Skeletal muscle cell (primary cell): ENCODE data around the gene PLEKHA6.

Source experiments
- DNase-seq: peaks from one replicate; pipeline ENCODE4 v3.0.0-alpha.2; 2010; ENCODE audit warnings: low read depth
- H3K4me3 ChIP-seq: 2 replicates; pipeline ENCODE4 v1.5.1; 2011; ENCODE audit warnings: low read depth, mild to moderate bottlenecking, control low read depth, low read length, moderate library complexity

Gene PLEKHA6, protein sequence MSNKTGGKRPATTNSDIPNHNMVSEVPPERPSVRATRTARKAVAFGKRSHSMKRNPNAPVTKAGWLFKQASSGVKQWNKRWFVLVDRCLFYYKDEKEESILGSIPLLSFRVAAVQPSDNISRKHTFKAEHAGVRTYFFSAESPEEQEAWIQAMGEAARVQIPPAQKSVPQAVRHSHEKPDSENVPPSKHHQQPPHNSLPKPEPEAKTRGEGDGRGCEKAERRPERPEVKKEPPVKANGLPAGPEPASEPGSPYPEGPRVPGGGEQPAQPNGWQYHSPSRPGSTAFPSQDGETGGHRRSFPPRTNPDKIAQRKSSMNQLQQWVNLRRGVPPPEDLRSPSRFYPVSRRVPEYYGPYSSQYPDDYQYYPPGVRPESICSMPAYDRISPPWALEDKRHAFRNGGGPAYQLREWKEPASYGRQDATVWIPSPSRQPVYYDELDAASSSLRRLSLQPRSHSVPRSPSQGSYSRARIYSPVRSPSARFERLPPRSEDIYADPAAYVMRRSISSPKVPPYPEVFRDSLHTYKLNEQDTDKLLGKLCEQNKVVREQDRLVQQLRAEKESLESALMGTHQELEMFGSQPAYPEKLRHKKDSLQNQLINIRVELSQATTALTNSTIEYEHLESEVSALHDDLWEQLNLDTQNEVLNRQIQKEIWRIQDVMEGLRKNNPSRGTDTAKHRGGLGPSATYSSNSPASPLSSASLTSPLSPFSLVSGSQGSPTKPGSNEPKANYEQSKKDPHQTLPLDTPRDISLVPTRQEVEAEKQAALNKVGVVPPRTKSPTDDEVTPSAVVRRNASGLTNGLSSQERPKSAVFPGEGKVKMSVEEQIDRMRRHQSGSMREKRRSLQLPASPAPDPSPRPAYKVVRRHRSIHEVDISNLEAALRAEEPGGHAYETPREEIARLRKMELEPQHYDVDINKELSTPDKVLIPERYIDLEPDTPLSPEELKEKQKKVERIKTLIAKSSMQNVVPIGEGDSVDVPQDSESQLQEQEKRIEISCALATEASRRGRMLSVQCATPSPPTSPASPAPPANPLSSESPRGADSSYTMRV

GRCh38 chr1:204359474-204360255 lies at the start of gene PLEKHA6:
TSS of gene PLEKHA6 (minus strand) at chr1:204359929. CDS start at chr1:204273727, 86,202 bp downstream.
- no peak for DNase-seq
- H3K4me3 ChIP-seq: peak within 1 kb of the TSS; percentile 18

- no peak for DNase-seq
These were observed 49.4 kb upstream of the PLEKHA6 start for GRCh38 chr1:204409123-204409522.

DNA sequence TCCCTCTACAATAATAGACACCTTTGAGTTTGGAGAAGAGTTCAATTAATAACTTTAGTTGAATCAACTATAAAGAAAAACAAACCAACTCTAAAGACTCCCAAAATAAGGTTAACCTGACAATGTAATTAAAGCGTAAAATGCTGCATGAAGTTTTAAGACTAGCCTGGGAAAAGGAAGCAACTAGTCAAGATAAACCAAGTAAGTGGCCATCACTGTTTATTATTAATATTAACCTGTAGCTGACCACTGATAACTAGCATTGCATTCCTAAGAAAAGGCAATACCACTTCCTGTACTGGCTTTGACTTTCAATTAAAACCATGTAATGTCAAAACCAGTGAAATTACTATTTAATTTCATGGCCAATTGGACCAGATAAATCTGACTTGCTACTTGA lies 48.9 kb upstream of the PLEKHA6 start:
- no peak for DNase-seq
- peak overlapping the region; percentile 82 for H3K4me3 ChIP-seq

More at GRCh38 chr1:204409123-204409522, 49.4 kb upstream of the PLEKHA6 start:
- H3K4me3 ChIP-seq: peak overlapping the region; percentile 82

GRCh38 chr1:204408074-204408507 lies 48.4 kb upstream of the PLEKHA6 start:
- peak overlapping the region; percentile 82 for H3K4me3 ChIP-seq

GRCh38 chr1:204407295-204407971 lies 47.7 kb upstream of the PLEKHA6 start:
- H3K4me3 ChIP-seq: peak overlapping the region; percentile 82
- no peak for DNase-seq

More at GRCh38 chr1:204408074-204408507, 48.4 kb upstream of the PLEKHA6 start:
- no peak for DNase-seq

DNA sequence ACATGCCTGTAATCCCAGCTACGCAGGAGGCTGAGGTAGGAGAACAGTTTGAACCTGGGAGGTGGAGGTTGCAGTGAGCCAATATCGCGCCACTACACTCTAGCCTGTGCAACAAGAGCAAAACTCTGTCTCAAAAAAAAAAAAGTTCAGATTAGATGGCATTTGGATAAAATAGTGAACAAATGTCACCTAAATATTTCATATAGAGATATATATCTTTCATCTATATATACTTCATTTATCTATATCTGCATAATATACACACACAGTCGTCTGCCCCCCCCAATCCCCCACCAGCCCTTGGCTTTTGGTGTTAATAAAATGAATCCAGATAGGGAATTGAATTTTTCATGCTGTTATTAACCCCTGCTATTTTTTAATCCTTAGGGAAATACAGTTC lies 46.9 kb upstream of the PLEKHA6 start:
- DNase-seq: no peak
- peak overlapping the region; percentile 82 for H3K4me3 ChIP-seq

DNA sequence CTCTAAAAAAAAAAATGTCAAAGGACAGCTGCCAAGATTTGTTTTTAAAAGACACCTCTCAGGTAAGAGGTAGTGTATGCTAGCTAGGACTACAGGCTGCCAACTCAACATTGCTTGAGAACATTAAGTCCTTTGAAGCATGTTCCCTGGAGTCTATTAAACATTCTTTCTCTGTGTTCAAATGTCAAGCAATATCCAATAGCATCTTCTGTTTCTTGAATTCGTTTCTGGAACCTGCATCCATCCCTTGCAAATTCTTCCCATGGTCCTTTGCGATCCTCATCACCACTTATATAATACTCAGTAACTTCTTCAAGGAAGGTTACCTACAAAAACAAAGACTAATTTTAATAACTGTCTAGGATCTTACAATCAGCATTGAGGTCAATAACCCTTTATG lies 46.3 kb upstream of the PLEKHA6 start:
- peak overlapping the region; percentile 82 for H3K4me3 ChIP-seq
- no peak for DNase-seq

DNA sequence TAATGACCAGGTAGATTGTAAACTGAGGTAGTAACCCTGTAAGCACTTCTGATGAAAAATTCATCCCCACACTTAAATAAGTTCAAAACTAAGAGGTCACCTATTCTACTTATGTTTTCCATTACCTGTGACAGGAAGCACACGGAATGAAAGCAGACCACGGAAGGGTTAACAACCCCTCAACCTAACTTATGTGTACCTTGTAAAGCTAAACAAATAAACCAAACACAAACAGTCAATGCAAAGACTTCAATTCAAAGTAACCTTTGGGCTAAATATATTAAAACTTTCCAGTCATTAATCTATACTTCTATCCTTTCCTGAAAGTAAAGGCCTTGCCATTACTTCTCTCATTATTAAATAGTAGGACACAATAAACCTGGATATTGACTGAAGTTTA lies 44.9 kb upstream of the PLEKHA6 start:
- no peak overlapping the region for H3K4me3 ChIP-seq
- DNase-seq: no peak

- no peak overlapping the region for H3K4me3 ChIP-seq
These were observed 42.7 kb upstream of the PLEKHA6 start for GRCh38 chr1:204402391-204402790.

DNA sequence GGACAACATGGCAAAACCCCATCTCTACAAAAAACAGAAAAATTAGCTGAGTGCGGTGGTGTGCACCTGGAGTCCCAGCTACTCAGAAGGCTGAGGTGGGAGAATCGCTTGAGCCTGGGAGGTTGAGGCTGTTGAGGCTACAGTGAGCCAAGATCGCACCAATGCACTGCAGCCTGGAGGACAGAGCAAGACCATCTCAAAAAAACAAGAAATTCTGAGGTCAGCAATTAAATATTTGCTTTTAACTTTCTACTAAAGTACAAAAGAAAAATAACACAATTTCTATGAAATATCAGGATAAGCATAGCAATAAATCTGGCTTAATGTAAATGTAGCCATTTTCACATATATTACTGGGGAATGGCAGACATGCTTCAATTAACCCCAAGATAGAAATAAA lies 42.0 kb upstream of the PLEKHA6 start:
- DNase-seq: no peak
- no peak overlapping the region for H3K4me3 ChIP-seq

More at GRCh38 chr1:204402391-204402790, 42.7 kb upstream of the PLEKHA6 start:
- no peak for DNase-seq

GRCh38 chr1:204400882-204401510 lies 41.3 kb upstream of the PLEKHA6 start:
- DNase-seq: no peak
- no peak overlapping the region for H3K4me3 ChIP-seq

DNA sequence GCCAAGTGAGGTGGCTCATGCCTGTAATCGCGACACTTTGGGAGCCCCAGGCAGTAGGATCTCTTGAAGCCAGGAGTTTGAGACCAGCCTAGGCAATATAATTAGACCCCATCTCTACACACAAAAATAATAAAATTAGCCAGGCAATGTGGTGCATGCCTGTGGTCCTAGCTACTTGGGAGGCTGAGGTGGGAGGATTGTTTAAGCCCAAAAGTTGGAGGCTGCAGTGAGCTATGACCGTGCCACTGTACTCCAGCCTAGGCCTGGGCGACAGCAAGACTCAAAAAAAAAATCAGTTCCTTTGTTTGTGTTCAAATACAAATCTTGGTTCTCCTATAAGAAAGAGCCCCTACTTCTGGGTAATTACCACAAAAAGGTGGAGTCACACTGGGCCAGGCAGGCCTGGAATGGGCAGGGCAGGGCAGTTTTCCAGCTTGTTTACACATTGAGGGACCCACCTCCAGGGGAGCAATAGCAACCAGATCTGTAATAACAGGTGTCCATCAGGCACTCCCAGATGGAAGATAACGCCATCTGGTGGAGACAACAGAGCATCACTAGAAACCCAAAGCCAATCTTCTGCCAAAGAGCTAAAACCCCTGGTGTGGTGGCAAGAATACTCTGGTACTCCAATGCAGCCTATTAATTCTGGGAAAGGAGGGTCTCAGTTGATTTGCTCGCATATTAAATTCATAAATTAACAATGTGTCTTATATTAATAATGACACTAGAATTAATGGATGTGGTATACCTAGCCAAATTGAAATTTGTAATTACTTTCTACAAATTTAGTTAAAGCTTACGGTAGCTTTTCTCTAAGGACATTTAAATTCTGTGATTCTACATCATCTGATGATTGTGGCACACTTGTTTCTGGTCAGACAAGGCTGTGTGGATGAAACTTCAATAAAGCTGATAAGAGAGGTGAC lies 38.7 kb upstream of the PLEKHA6 start:
- no peak overlapping the region for H3K4me3 ChIP-seq
- no peak for DNase-seq

GRCh38 chr1:204396015-204396583 lies 36.4 kb upstream of the PLEKHA6 start:
- no peak overlapping the region for H3K4me3 ChIP-seq
- DNase-seq: no peak

GRCh38 chr1:204391629-204392028 lies 31.9 kb upstream of the PLEKHA6 start:
- H3K4me3 ChIP-seq: no peak overlapping the region
- no peak for DNase-seq

GRCh38 chr1:204390751-204391466 lies 31.2 kb upstream of the PLEKHA6 start:
- H3K4me3 ChIP-seq: no peak overlapping the region
- DNase-seq: no peak

DNA sequence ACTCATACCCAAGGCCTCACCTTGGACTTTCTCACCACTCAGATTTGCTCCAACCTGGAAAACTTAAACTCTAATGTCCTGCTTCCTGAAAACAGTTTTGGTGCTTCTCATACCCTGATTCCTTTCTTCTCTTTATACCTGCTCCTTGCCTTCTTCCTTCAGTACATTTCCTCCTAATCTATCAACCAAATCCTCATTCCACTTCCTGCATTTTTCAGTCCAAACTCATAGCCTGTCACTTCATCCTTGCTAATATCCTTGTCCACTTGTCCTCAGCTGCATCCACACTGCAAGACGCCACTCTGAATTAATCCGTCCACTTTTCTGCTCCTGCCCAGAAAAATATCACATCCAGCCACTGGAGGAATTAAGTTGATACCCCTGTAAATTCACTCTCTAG lies 26.0 kb upstream of the PLEKHA6 start:
- no peak overlapping the region for H3K4me3 ChIP-seq
- no peak for DNase-seq
